Measurements from ENCODE around the gene ZBTB43.

GRCh38 chr9:126778141-126778540, 26.7 kb upstream of the ZBTB43 start:
- TF ChIP-seq CTCF (IDR thresholded peaks at IDR 0.05) (no peak), POLR2A (IDR thresholded peaks at IDR 0.05) (no peak)

Data from sigmoid colon (tissue), 3 donors.